A549 treated with DMSO at 1 μM for 4 hours (cell line): Measurements from ENCODE around the gene DMRT2. TPM values are rescaled to one million over a fixed set of nuclear protein-coding genes. Genes with fewer than 3 reads are reported as not detected.

Experiments used
- total RNA-seq: library from RNA; stranded (reverse); fragments of 200-300 nt; extraction: Qiagen RNA extraction; gene quantifications from 5 replicates; pipeline ENCODE4 v1.2.3, GENCODE V29; 2022; ENCODE audit warnings: low read depth

The DMRT2 gene
- total RNA-seq, result 0.09 to 0.10 TPM in 2 of 5 replicates, not detected in the others

GRCh38 chr9:1050125-1050895 lies at the start of gene DMRT2:
Gene DMRT2, plus strand, starts transcription at chr9:1050357. Its CDS starts 1,257 bp downstream, at chr9:1051614.

Other genes starting within 250 kb of the DMRT2 start
- 0.05 TPM in 1 of 5 replicates, not detected in the others for gene DMRT1, start 208.7 kb upstream of the DMRT2 start, total RNA-seq
- 0.04 TPM in 1 of 5 replicates, not detected in the others for gene DMRT3, start 73.7 kb upstream of the DMRT2 start, total RNA-seq